Measurements from ENCODE around the gene IL18BP.

The IL18BP gene

DNA sequence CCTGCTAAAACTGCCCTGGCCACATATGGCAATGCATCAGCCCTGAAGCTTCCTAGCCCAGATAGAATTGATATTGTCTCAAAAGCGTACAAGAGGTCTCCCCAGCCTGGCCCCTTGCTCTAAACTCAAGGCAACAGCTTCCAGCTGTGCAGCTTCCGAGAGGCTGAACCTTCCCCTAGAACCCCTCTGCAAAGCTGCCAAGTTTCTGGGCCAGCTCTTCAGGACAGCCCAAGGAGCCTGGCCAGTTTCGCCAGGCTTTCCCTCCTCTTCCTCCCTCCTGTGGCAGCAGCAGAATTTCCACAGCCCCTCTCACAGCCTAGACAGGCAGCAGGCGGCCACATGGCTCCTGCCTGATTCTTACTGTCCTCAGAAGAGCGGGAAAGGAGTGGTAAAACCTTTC, 47.1 kb downstream of the IL18BP start:
- DNase-seq (ENCODE audit: low read depth): peak; percentile 23

DNA sequence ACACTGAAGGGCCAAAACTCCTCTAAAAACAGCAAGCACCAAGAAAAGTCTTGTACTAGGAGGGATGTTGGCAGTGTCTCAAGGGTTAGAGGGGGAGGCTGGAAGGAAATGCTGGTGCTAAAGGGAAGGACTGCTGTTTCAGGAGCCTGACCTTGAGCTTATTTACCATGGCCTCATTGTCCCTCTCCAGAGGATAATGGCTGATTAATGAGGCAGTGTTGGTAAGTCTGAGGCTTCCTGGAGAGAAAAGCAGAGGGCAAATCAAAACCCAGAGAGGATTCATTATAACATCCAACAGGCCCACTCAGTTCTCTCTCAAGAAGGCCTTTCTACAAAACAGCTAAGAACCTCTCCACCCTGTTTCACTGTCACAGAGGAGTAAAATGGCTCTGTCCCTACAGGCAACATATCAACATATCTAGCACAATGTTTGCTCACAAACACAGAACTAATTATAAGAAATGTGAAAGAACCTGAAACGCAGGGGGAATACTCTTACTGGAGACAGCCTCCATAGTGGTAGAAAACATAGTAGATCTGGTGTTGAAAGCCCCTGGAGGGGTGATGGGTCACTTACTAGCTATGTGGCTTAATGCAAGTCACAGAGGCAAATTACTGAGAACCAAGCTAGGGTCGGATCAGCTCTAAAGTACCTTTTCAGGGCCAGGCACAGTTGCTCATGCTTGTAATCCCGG, 50.2 kb downstream of the IL18BP start:
- no peak for DNase-seq (ENCODE audit: low read depth)
